ENCODE measurements around the gene DIP2B.

Gene DIP2B

GRCh38 chr12:50739611-50740010 lies 234.8 kb downstream of the DIP2B start:
- no peak for DNase-seq

GRCh38 chr12:50740307-50740706 lies 235.5 kb downstream of the DIP2B start:
- no peak for DNase-seq

GRCh38 chr12:50742776-50743175 lies 238.0 kb downstream of the DIP2B start:
- no peak for DNase-seq

- no peak for DNase-seq
These were observed 241.1 kb downstream of the DIP2B start for GRCh38 chr12:50745861-50746260.

- no peak for DNase-seq
These were observed 241.6 kb downstream of the DIP2B start for GRCh38 chr12:50746431-50746830.

GRCh38 chr12:50747817-50748216 lies 243.0 kb downstream of the DIP2B start:
- DNase-seq: no peak

- DNase-seq: peak; percentile 30
These were observed 244.7 kb downstream of the DIP2B start for GRCh38 chr12:50749459-50749882.

GRCh38 chr12:50750366-50750765 lies 245.6 kb downstream of the DIP2B start:
- no peak for DNase-seq

GRCh38 chr12:50751948-50752721 lies 247.3 kb downstream of the DIP2B start:
- no peak for DNase-seq

- DNase-seq: no peak
These were observed 248.5 kb downstream of the DIP2B start for GRCh38 chr12:50753232-50753769.

- peak; percentile 93 for DNase-seq
These were observed 259.0 kb downstream of the DIP2B start, which contains the start of gene ATF1 for GRCh38 chr12:50763639-50764285. TSS of gene ATF1 (plus strand) at chr12:50764101. CDS start at chr12:50780146, 16,045 bp downstream.

GRCh38 chr12:50764286-50765094 lies 259.7 kb downstream of the DIP2B start:
- DNase-seq: peak; percentile 60

GRCh38 chr12:50765095-50765911 lies 260.5 kb downstream of the DIP2B start:
- DNase-seq: peak; percentile 90

- no peak for DNase-seq
These were observed 263.6 kb downstream of the DIP2B start for GRCh38 chr12:50768391-50768790.

- DNase-seq: peak; percentile 89
These were observed 264.0 kb downstream of the DIP2B start for GRCh38 chr12:50768813-50769212.

- DNase-seq: no peak
These were observed 266.6 kb downstream of the DIP2B start for GRCh38 chr12:50771409-50771808.

GRCh38 chr12:50772470-50772869 lies 267.7 kb downstream of the DIP2B start:
- DNase-seq: no peak

GRCh38 chr12:50772877-50773276 lies 268.1 kb downstream of the DIP2B start:
- DNase-seq: no peak

GRCh38 chr12:50775251-50775650 lies 270.5 kb downstream of the DIP2B start:
- peak; percentile 66 for DNase-seq

GRCh38 chr12:50776749-50777728 lies 272.3 kb downstream of the DIP2B start:
- DNase-seq: no peak
